ENCODE results near the gene ETV6. TPM values are rescaled to one million over a fixed set of nuclear protein-coding genes. Genes with fewer than 3 reads are reported as not detected.

ETV6 gene
- total RNA-seq, 1 donor from 2014 or later = 33.4 TPM

DNA sequence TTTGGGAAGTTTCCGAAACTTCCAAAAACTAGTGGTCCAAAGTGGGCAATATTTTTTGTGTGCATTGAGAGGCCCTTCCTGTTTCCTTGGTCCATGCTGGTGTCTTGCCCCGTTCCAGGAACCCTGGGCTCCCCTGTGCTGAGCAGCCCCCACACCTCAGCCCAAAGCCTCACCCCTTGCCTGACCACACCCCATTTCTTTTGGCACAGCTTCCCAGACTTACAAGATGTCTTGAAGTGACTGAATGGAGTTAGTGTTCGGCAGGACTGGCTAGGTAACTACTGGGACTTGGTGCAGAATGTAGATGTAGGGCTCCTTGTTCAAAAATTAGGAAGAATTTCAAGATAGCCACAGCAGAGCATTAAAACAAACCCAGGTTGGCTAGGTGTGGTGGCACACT lies 68.6 kb downstream of the ETV6 start:
- peaks cover 9% of the 10 kb centered on the region for H3K36me3 Mint-ChIP-seq (ENCODE audit: low read depth)
- peak overlapping the region; percentile 92 for H3K27ac Mint-ChIP-seq (ENCODE audit: unreplicated experiment)
- H3K4me3 Mint-ChIP-seq (ENCODE audit: unreplicated experiment) = no peak overlapping the region
- H3K9me3 Mint-ChIP-seq (ENCODE audit: low read depth) = no peaks in the 10 kb centered on the region
- no peaks in the 10 kb centered on the region for H3K27me3 Mint-ChIP-seq (ENCODE audit: low read depth)
- TF ChIP-seq, protein P1, sequence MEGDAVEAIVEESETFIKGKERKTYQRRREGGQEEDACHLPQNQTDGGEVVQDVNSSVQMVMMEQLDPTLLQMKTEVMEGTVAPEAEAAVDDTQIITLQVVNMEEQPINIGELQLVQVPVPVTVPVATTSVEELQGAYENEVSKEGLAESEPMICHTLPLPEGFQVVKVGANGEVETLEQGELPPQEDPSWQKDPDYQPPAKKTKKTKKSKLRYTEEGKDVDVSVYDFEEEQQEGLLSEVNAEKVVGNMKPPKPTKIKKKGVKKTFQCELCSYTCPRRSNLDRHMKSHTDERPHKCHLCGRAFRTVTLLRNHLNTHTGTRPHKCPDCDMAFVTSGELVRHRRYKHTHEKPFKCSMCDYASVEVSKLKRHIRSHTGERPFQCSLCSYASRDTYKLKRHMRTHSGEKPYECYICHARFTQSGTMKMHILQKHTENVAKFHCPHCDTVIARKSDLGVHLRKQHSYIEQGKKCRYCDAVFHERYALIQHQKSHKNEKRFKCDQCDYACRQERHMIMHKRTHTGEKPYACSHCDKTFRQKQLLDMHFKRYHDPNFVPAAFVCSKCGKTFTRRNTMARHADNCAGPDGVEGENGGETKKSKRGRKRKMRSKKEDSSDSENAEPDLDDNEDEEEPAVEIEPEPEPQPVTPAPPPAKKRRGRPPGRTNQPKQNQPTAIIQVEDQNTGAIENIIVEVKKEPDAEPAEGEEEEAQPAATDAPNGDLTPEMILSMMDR (IDR thresholded peaks at IDR 0.05) = no peak
- no peak for DNase-seq (ENCODE audit: low spot score)
- H3K4me1 Mint-ChIP-seq (ENCODE audit: low read depth) = peaks cover 47% of the 10 kb centered on the region

DNA sequence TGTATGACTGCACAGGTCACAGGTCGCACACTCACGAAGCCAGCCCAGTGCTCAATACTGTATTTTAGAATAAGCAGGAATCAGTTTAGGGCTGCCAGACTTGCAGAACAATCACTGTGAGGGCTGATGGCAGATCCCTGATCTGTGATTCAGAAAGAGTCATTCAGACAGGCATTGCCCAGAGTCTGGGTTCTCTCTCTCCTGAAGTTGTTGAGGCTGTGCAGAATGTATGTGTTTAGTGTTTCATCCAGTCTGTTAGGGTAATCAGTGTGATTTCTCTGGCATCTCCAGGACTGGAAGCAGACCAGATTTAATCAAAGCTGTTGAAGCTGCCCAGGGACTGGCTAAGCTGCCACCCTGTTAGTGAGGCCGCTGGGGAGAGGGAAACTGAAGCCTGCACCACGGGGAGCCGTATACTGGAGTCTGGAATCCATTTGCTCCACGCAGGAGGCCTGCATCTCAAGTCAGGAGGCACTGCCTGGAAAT lies 69.3 kb downstream of the ETV6 start:
- TF ChIP-seq, protein P1 (IDR thresholded peaks at IDR 0.05) = no peak
- H3K36me3 Mint-ChIP-seq (ENCODE audit: low read depth) = peaks cover 9% of the 10 kb centered on the region
- peaks cover 50% of the 10 kb centered on the region for H3K4me1 Mint-ChIP-seq (ENCODE audit: low read depth)
- no peak overlapping the region for H3K4me3 Mint-ChIP-seq (ENCODE audit: unreplicated experiment)
- no peak for DNase-seq (ENCODE audit: low spot score)
- H3K9me3 Mint-ChIP-seq (ENCODE audit: low read depth) = no peaks in the 10 kb centered on the region
- H3K27ac Mint-ChIP-seq (ENCODE audit: unreplicated experiment) = peak overlapping the region; percentile 92
- no peaks in the 10 kb centered on the region for H3K27me3 Mint-ChIP-seq (ENCODE audit: low read depth)

DNA sequence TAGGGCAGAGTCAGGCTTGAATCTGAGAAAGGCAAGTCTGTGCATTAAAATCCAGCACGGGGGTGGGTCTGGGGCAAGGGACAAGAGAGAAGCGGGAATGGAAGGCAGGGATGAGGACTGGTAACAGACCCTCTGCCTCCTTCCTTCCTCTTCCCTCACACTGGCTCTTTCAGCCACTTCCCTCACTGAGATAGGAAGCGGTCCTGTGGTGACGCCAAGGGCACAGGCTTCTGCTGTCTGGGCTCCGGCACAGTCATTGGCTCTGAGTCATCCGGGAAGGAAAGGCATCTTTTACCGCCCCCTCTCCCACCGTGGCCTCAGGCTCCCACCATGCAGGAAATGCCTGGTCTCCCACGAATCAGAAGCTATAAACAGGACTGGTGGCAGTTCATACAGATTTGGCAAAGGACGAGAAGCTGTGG lies 70.2 kb downstream of the ETV6 start:
- DNase-seq (ENCODE audit: low spot score) = no peak
- TF ChIP-seq, protein P1 (IDR thresholded peaks at IDR 0.05) = no peak
- Mint-ChIP-seq H3K36me3 (ENCODE audit: low read depth) (peaks cover 6% of the 10 kb centered on the region), H3K27me3 (ENCODE audit: low read depth) (no peaks in the 10 kb centered on the region), H3K4me3 (ENCODE audit: unreplicated experiment) (peak overlapping the region; percentile 13), H3K4me1 (ENCODE audit: low read depth) (peaks cover 59% of the 10 kb centered on the region), H3K9me3 (ENCODE audit: low read depth) (no peaks in the 10 kb centered on the region), H3K27ac (ENCODE audit: unreplicated experiment) (peak overlapping the region; percentile 92)

DNA sequence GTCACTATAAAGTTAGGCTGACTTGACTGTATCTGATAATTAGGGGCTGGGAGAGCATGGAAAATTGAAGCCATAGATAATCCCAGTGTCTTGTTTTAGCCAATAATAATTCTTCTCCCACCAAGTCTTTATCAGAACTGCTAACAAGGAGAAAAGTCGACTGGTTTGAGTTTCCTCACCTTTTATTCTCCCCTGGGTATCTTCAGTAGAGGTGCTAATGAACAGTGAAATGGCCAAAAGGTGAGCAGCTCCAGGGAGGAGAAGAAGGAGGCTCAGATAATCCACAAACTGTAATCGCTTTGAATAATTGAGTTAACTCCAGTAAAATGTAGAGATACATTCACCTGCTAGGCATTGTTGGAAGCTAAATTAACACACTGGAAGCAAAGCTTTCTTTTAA lies 72.6 kb downstream of the ETV6 start:
- Mint-ChIP-seq H3K27ac (ENCODE audit: unreplicated experiment) (no peak overlapping the region), H3K4me3 (ENCODE audit: unreplicated experiment) (no peak overlapping the region), H3K9me3 (ENCODE audit: low read depth) (no peaks in the 10 kb centered on the region), H3K4me1 (ENCODE audit: low read depth) (peaks cover 73% of the 10 kb centered on the region), H3K36me3 (ENCODE audit: low read depth) (peaks cover 4% of the 10 kb centered on the region), H3K27me3 (ENCODE audit: low read depth) (no peaks in the 10 kb centered on the region)
- DNase-seq (ENCODE audit: low spot score) = no peak
- TF ChIP-seq, protein P1 (IDR thresholded peaks at IDR 0.05) = peak; percentile 13

DNA sequence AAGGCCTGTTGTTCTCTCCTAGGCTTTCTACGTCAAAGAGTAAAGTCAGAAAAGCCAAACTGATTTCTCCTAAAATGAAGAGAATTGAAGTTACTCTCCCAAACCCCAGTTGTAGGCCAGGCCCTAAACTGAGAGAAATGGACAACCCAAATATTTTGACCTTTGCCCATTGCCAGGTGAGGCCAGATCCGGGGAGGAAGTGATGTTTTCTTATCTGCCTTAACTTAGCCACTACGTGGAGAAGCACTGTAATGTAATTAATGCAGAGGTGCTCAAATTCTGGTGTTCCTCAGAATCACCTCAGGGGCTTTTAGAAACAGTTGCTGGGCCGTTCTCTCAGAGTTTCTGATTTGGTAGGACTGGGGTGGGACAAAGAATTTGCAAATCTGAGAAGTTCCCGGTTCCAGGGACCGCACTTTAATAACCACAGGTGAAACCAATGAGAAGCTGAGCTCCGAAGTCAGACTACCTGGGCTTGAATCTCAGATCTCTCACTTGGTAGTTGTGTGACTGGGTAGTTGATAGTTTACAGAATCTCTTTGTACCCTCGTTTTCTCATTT lies 73.2 kb downstream of the ETV6 start:
- Mint-ChIP-seq H3K9me3 (ENCODE audit: low read depth) (no peaks in the 10 kb centered on the region), H3K4me1 (ENCODE audit: low read depth) (peaks cover 74% of the 10 kb centered on the region), H3K27me3 (ENCODE audit: low read depth) (no peaks in the 10 kb centered on the region), H3K36me3 (ENCODE audit: low read depth) (peaks cover 4% of the 10 kb centered on the region), H3K4me3 (ENCODE audit: unreplicated experiment) (no peak overlapping the region), H3K27ac (ENCODE audit: unreplicated experiment) (no peak overlapping the region)
- DNase-seq (ENCODE audit: low spot score) = no peak
- TF ChIP-seq, protein P1 (IDR thresholded peaks at IDR 0.05) = no peak
